C4-2B (cell line): ENCODE data around the gene INPP4A.

Experiments used
- CTCF ChIP-seq: fragments of 450-650 bp; conservative IDR thresholded peaks from 2 replicates; pipeline ENCODE4 v1.5.1; 2017; ENCODE audit warnings: mild to moderate bottlenecking
- ZFX ChIP-seq: fragments of 450-650 bp; IDR thresholded peaks from 2 replicates; pipeline ENCODE4 v1.6.1; 2017

- no peak for TF ChIP-seq CTCF
- TF ChIP-seq ZFX: no peak
These were observed 25.3 kb downstream of the INPP4A start for GRCh38 chr2:98469862-98470544.
